ENCODE results near the gene KATNB1.
"Not testable (repeated sequence)": the region's sequence is repeated elsewhere in the genome, so short reads cannot be mapped to it uniquely, and the experiment has no call there.

Gene KATNB1

DNA sequence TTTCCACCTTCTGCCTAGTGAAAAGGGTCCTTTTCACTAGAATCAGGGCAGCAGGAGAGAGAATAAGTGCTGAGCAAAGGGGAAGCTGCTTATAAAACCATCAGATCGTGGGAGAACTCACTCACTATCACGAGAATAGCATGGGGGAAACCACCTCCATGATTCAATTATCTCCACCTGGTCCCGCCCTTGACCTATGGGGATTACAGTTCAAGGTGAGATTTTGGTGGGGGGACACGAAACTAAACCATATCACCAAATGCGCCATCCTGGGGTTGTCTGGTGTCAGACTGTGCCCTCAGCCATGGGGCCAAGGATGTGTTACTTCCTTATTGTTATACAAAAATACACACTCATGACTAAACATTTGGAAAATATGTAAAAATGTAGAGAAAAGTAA, 10.4 kb upstream of the KATNB1 start:
- DNase-seq (ENCODE audit: low read depth) = no peak
- TF ChIP-seq, protein P1, sequence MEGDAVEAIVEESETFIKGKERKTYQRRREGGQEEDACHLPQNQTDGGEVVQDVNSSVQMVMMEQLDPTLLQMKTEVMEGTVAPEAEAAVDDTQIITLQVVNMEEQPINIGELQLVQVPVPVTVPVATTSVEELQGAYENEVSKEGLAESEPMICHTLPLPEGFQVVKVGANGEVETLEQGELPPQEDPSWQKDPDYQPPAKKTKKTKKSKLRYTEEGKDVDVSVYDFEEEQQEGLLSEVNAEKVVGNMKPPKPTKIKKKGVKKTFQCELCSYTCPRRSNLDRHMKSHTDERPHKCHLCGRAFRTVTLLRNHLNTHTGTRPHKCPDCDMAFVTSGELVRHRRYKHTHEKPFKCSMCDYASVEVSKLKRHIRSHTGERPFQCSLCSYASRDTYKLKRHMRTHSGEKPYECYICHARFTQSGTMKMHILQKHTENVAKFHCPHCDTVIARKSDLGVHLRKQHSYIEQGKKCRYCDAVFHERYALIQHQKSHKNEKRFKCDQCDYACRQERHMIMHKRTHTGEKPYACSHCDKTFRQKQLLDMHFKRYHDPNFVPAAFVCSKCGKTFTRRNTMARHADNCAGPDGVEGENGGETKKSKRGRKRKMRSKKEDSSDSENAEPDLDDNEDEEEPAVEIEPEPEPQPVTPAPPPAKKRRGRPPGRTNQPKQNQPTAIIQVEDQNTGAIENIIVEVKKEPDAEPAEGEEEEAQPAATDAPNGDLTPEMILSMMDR (IDR thresholded peaks at IDR 0.05; ENCODE audit: control insufficient read depth, extremely low read depth, insufficient read depth) = no peak
- no peak overlapping the region for H3K4me3 ChIP-seq (ENCODE audit: low read depth, low read length)

DNA sequence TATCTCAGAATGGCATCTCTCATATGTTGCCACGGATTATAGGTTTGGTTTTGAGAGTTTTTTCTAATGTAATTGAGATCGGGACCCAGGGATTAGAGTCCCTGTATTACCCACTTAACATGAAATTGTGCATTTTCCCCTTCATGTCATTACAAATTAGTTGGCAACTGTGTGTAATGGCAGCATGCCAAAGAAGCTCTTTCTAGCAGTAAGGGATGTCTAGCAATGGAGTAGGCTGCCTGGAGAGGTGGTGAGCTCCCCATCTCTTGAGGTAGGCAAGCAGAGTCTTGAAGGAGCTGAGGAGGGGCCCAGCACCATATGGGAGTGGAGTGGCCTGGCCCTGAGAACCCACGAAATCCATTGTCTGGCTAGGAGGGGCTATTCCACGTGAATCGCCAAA, 10.0 kb upstream of the KATNB1 start:
- no peak overlapping the region for H3K4me3 ChIP-seq (ENCODE audit: low read depth, low read length)
- no peak for DNase-seq (ENCODE audit: low read depth)
- TF ChIP-seq, protein P1 (IDR thresholded peaks at IDR 0.05; ENCODE audit: control insufficient read depth, extremely low read depth, insufficient read depth) = no peak

DNA sequence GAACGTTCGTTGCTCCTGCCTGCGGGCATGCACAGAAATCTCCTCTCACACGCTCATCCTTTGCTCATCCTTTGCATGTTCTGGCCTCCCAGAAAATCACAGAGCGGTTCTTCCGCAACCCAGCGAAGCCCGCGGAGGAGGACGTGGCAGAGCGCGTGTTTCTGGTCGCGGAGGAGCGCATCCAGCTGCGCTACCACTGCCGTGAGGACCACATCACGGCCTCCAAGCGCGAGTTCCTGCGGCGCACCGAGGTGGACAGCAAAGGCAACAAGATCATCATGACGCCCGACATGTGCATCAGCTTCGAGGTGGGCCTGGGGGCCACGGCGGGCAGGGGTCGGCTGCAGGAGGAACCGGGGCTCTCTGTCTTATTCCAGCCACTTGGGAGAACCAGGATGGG, 9.6 kb upstream of the KATNB1 start:
- DNase-seq (ENCODE audit: low read depth) = no peak
- H3K4me3 ChIP-seq (ENCODE audit: low read depth, low read length) = no peak overlapping the region

DNA sequence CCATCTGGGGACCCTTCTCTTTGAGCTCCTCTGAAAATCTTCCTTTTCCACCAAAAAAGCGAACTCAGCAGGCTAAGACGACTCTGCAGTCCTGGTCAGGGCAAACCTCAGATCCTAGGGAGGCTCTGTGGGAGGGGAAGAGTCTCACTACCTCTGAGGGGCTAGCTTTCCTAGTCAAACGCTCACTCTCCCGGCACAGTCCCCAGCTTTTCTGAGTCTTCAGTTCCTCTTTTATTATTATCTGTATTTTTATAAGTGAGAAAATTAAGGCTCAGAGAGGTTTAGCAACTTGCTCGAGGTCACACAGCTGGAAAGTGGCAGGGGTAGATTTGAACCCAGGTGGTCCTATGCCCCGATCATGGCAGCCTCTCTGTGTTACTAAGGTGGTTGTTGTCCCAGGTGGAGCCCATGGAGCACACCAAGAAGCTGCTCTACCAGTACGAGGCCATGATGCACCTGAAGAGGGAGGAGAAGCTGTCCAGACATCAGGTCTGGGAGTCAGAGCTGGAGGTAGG, 9.1 kb upstream of the KATNB1 start:
- no peak overlapping the region for H3K4me3 ChIP-seq (ENCODE audit: low read depth, low read length)
- TF ChIP-seq, protein P1 (IDR thresholded peaks at IDR 0.05; ENCODE audit: control insufficient read depth, extremely low read depth, insufficient read depth) = no peak
- DNase-seq (ENCODE audit: low read depth) = no peak

More for the DNA sequence above, 9.6 kb upstream of the KATNB1 start:
- TF ChIP-seq, protein P1 (IDR thresholded peaks at IDR 0.05; ENCODE audit: control insufficient read depth, extremely low read depth, insufficient read depth) = no peak

DNA sequence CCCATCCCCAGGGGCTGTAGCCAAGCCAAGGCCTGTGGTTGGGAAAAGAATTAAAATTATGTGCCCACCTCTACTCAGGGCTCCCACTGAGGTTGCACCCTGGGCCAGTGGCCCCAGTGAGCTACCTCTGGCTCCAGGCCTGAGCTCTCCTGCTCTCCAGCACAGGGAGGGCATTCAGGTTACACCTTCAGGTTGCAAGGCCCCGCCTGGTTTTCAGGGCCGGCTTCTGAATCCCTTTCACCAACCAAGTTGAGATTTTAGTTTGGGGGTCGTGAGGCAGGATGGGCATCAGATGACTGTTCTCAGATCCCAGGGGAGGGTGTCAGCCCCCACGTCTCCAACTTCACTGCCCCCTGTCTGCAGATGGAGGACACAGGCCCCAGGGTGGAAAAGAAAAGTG, 8.0 kb upstream of the KATNB1 start:
- DNase-seq (ENCODE audit: low read depth) = no peak
- TF ChIP-seq, protein P1 (IDR thresholded peaks at IDR 0.05; ENCODE audit: control insufficient read depth, extremely low read depth, insufficient read depth) = no peak
- no peak overlapping the region for H3K4me3 ChIP-seq (ENCODE audit: low read depth, low read length)

DNA sequence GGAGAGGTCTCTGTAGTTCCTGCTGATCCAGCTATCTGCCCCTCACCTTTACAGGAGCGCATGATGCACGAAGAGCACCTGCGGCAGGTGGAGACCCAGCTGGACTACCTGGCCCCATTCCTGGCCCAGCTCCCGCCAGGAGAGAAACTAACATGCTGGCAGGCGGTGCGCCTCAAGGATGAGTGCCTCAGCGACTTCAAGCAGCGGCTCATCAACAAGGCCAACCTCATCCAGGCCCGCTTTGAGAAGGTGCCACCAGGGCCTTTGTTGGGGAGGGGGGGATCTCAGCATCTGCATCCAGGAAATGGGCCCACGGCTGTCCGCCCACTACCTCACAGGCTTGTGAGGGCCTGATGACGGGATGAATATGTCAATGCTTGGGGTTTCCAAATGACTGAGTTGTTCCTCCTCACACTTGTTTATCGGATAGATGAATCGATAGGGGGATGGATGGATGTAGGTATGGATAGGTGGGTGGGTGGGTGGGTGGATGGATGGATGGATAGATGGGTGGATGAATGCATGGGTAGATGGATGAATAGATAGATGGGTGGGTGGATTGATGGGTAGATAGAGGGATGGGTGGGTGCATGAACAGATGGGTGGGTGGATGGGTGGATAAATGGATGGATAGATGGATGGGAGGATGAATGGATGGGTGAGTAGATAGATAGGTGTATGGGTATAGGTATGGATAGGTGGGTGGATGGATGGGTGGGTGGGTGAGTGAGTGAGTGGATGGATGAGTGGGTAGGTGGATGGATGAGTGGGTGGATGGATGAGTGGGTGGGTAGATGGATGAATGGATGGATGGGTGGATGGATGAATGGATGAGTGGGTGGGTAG, 7.0 kb upstream of the KATNB1 start:
- H3K4me3 ChIP-seq (ENCODE audit: low read depth, low read length) = no peak overlapping the region
- DNase-seq (ENCODE audit: low read depth) = no peak
- TF ChIP-seq, protein P1 (IDR thresholded peaks at IDR 0.05; ENCODE audit: control insufficient read depth, extremely low read depth, insufficient read depth) = no peak

DNA sequence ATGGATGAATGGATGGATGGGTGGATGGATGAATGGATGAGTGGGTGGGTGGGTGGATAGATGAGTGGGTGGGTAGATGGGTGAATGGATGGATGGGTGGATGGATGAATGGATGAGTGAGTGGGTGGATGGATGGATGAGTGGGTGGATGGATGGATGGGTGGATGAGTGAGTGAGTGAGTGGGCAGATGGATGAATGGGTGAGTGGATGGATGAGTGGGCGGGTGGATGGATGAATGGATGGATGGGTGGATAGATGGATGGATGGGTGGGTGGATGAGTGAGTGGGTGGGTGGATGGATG, 6.4 kb upstream of the KATNB1 start:
- H3K4me3 ChIP-seq (ENCODE audit: low read depth, low read length) = no peak overlapping the region
- DNase-seq (ENCODE audit: low read depth) = no peak
- TF ChIP-seq, protein P1 (IDR thresholded peaks at IDR 0.05; ENCODE audit: control insufficient read depth, extremely low read depth, insufficient read depth) = no peak

DNA sequence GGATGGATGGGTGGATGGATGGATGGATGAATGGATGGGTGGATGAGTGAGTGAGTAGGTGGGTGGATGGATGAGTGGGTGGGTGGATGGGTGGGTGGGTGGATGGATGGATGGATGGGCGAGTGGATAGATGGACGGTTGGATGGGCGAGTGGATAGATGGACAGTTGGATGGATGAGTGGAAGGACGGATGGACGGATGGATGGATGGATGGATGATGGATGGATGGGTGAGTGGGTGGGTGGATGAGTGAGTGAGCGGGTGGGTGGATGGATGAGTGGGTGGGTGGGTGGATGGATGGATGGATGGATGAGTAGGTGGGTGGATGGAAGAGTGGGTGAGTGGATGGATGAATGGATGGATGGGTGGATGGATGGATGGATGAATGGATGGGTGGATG, 5.7 kb upstream of the KATNB1 start:
- DNase-seq (ENCODE audit: low read depth); H3K4me3 ChIP-seq (ENCODE audit: low read depth, low read length): not testable (repeated sequence)
